GM12892 (cell line): ENCODE data around the gene CYTH2.

ENCODE experiments used
- DNase-seq: peaks from one replicate; pipeline ENCODE4 v3.0.0; 2011; ENCODE audit not compliant: insufficient read length
- FAIRE-seq: peaks from 2 replicates; lab custom pipeline; 2011; peaks lifted over from hg19 to GRCh38; lab: Jason Lieb, UNC
- POLR2A ChIP-seq: IDR thresholded peaks from 2 replicates; pipeline ENCODE4 v1.6.1; 2011; ENCODE audit warnings: low read depth, low read length, control low read depth
- POLR2AphosphoS5 ChIP-seq: IDR thresholded peaks from 2 replicates; pipeline ENCODE4 v1.6.1; 2011; ENCODE audit warnings: low read depth, low read length, control low read depth
- TAF1 ChIP-seq: IDR thresholded peaks from 2 replicates; pipeline ENCODE4 v1.6.1; 2011; ENCODE audit warnings: low read depth, mild to moderate bottlenecking, control low read depth, low read length, borderline replicate concordance

The CYTH2 gene

DNA sequence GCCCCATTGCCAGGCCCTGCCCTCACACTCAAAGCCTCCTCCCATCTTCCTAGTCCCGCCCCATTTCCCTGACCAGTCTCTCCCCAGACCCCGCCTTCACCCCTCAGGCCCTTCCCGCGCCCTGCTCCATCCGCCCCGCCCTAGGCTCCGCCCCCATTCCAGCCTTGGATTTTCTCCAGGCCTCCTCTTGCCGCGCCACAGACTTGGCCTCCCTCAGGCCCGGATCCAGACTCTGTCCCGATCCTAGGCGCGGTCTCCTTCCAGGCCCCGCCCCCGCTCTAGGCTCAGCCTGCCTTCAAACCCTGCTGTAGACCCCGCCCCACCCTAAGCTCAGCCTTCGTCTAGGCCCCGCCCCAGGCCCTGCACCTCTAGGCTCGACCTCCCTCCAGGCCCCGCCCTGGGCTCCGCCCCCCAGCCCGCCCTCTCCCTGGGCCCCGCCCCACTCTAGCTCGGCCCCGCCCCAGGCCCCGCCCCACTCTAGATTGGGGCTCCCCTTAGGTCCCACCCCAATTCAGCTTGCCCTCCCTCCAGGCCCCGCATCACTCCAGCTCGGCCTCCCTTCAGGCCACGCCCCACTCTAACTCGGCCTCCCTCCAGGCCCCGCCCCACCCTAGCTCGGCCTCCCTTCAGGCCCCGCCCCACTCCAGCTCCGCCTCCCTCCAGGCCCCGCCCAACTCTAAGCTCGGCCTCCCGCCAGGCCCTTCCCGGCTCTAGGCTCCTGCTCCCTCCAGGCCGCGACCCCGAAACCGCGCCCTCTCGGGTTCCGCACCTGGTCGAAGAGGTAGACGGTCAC is 24.0 kb downstream of the CYTH2 start:
- DNase-seq (peak; percentile 91), FAIRE-seq (peak; percentile 82)
- TF ChIP-seq TAF1 (no peak), POLR2A (no peak), POLR2AphosphoS5 (no peak)

GRCh38 chr19:48493718-48494401 is 24.7 kb downstream of the CYTH2 start:
- DNase-seq (no peak), FAIRE-seq (no peak)
- TF ChIP-seq POLR2AphosphoS5: no peak
- no peak for TF ChIP-seq POLR2A
- no peak for TF ChIP-seq TAF1

GRCh38 chr19:48495396-48495795 is 26.2 kb downstream of the CYTH2 start:
- FAIRE-seq: no peak
- no peak for DNase-seq
- no peak for TF ChIP-seq POLR2A

- DNase-seq: no peak
- FAIRE-seq: no peak
- TF ChIP-seq POLR2A: no peak
- no peak for TF ChIP-seq POLR2AphosphoS5
- TF ChIP-seq TAF1: no peak
These were observed 28.0 kb downstream of the CYTH2 start for GRCh38 chr19:48496959-48497727.

DNA sequence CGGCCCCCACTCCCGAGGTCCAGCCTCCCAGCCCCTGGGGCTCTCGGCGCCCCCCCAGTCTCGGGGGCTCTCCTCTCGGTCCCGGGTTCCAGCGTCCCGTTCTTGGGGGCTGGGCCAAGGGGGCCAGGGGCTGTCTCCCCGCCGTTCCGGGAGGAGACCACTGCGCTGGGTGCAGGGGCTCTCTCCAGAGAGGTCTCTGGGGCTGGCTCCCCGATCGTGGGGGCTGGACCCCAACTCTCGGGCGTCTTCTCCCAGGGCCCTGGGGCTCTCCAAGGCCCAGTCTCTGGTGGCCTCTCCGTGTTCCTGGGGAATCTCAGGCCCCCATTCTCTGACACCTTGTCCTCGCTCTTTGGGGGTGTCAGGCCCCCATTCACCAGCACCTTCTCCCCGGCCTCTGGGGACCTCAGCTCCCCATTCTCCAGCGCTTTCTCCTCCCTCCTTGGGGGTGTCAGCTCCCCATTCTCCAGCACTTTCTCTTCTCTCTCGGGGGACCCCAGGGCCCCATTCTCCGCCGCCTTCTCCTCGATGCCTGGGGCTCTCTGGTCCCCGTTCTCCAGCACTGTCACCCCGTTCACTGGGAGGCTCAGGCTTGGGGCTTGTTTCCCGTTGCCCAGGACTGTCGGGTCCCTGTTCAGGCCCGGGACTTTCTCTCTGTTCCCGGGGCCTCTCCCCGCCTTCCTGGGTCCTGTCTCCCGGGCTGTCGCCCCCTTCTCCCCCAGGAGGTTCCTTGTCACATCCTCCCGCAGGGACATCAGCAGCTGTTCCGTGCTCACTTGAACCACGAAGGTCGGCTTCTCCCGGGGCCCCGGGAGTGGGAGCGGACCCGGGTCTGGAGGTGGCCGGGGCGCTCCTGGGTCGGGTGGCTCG is 28.8 kb downstream of the CYTH2 start:
- TF ChIP-seq TAF1 (no peak), POLR2A (no peak), POLR2AphosphoS5 (no peak)
- no peak for DNase-seq
- no peak for FAIRE-seq

DNA sequence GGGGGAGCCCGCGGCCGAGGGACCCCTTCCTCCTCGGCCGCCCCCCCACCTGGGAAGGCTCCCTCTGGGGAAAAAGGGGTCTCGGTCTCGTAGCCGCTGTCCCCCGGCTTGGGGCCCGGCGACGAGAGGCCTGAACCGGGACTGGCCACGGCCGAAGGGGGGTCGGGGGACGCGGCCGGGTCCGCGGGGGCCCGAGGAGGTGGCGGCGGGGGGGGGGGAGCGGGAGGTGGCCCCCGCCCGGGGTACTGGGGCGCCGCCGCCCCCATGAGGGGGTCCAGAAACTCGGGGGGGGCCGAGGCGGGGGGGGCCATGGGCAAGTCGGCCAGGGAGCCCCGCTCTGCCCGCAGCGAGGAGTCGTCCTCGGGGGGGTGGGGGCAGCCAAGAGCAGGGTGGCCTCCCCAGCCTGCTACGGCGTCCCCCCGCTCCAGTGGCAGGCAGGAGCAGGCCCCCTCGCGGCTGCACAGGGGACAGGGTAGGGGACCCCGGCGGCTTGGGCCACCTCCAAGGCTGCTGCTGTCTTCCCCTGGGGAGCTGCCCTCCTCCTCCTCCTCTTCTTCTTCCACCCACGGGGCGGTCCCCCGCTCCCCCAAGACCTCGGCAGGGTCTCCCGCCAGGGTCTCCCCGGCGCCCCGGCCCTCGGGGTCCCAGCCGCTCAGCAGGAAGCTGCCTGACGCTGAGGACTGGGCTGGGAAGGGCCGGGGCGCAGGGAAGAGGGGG is 29.6 kb downstream of the CYTH2 start:
- no peak for FAIRE-seq
- no peak for DNase-seq
- TF ChIP-seq POLR2AphosphoS5 (no peak), POLR2A (no peak), TAF1 (no peak)

DNA sequence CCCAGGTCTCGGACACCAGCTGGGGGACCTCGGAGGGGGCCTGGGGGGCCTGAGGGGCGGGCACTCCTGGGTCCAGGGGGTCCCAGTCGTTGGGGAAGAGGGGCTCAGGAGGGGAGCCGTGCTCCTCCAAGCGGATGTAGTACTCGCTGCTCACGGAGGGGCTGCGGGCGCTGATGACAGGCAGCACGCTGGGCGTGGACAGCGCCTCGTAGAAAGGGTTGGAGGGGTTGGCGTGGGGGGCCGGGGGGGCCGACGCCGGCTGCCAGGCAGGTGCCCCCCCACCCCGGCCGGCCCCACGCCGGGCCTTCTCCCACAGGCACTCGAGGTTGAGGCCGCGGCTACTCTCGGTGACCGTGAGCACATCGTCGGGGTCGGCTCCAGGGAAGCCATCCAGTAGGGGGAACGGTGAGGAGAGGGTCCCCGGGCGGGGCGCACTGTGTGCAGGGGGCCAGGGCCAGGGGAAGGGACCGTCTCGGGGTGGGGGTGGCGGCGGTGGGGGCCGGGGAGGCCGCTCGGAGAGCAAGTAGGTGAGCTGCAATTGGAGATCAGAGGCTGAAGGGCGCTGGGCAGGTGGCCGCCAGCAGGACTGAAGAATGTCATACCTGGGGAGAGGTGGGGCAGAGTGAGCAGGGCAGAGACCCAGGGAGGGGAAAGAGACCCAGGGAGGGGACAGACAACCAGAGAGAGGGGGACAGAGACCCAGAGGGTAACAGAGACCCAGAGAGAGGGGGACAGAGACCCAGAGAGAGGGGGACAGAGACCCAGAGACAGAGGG is 30.3 kb downstream of the CYTH2 start:
- no peak for TF ChIP-seq POLR2A
- no peak for TF ChIP-seq TAF1
- TF ChIP-seq POLR2AphosphoS5: no peak
- FAIRE-seq (no peak), DNase-seq (no peak)

DNA sequence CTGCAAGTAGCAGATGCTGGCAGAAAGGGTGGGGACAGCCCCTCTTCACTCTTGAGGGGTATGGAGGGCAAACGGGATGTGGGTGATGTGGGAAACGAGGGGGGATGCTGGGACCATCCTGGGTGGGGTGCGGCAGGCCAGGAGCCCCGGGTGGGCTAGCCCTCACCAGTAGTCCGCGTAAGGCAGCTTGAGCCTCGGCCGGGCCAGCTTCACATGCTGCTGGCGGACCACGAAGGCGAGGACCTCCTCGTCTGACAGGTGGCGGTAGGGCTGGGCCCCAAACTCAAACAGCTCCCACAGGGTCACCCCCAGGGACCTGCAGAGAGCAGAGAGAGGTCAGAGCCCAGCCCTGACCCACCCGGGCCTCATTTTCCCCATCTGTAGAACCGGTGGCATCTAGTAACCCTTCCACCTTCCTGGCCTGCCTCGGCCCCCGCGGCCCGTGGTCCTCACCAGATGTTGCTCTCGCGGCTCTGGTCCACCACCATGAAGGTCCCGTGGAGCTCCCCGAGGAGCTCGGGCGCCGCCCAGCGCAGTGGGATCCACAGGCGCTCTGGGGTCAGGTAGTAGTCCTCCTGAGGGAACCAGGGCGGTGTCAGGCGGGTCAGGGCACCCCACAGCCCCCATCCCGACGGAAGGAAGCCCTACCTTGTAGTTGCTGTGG is 31.8 kb downstream of the CYTH2 start:
- TF ChIP-seq TAF1 (no peak), POLR2A (no peak), POLR2AphosphoS5 (no peak)
- FAIRE-seq (no peak), DNase-seq (no peak)

DNA sequence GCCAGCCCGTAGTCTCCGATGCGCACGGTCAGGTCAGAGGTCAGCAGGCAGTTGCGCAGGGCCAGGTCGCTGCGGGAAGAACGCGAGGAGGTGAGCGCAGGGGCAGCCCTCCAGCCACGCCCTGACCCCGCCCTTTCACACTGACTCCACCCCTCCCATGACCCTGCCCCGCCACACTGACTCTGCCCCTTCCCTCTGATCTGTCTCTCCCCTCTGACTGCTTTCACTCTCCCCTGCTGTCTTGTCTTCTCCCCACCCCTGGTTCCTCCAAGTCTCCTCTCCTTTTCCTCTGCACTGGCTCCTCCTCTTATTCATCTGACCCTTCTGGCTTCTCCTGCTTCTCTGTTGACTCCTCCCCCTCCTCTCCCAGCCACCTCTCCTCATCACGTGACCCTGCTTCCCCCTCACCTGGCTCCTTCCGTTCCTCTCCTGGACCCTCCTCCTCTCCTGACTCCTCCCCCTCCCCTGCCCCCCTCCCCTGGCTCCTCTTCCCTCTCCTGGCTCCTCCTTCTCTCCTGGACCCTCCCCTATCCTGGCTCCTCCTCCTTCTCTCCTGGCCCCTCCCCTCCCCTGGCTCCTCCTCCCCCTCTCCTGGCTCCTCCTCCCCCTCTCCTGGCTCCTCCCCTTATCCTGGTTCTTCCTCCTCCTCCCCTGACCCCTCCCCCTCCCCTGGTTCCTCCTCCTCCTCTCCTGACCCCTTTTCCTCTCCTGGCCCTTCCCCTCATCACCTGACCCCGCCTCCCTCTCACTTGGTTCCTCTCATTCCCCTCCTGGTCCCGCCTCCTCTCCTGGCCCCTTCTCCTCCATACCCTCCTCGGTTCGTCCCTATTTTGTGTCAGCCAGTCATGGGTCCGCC is 32.6 kb downstream of the CYTH2 start:
- TF ChIP-seq POLR2A (no peak), TAF1 (no peak), POLR2AphosphoS5 (no peak)
- no peak for DNase-seq
- FAIRE-seq: no peak
